Mesothelial cell of epicardium (in vitro differentiated cells): ENCODE measurements around the gene LNX2. TPM values are rescaled to one million over a fixed set of nuclear protein-coding genes. Genes with fewer than 3 reads are reported as not detected.

ENCODE experiments used
- DNase-seq, 2 experiments: peaks; one replicate each; pipeline ENCODE4 v3.0.0; 2021; ENCODE audit warnings: low spot score in 2 of 2; ENCODE audit not compliant: unreplicated experiment in 2 of 2
- H3K27ac Mint-ChIP-seq: 2 replicates; pipeline ENCODE4 v1.8.0; 2021; ENCODE audit warnings: mixed read lengths
- H3K27me3 Mint-ChIP-seq: 2 replicates; pipeline ENCODE4 v1.8.0; 2021; ENCODE audit warnings: low read depth, mixed read lengths
- H3K36me3 Mint-ChIP-seq: 2 replicates; pipeline ENCODE4 v1.8.0; 2021; ENCODE audit warnings: mixed read lengths
- H3K4me1 Mint-ChIP-seq: 2 replicates; pipeline ENCODE4 v1.8.0; 2021; ENCODE audit warnings: mixed read lengths
- H3K4me3 Mint-ChIP-seq: 2 replicates; pipeline ENCODE4 v1.8.0; 2021; ENCODE audit warnings: mild to moderate bottlenecking, moderate library complexity, mixed read lengths
- H3K9me3 Mint-ChIP-seq: 2 replicates; pipeline ENCODE4 v1.8.0; 2021; ENCODE audit warnings: mixed read lengths
- total RNA-seq: library from RNA; stranded (reverse); gene quantifications from 3 replicates; pipeline ENCODE4 v1.2.1, GENCODE V29; 2021
- TF ChIP-seq, protein P1 (sequence below): fragments of 200-600 bp; sonication (generic); IDR thresholded peaks from one replicate; pipeline ENCODE4 v1.5.0; 2021; ENCODE audit warnings: antibody characterized with exemption; ENCODE audit not compliant: unreplicated experiment

LNX2 gene
- total RNA-seq, 1 donor from 2014 or later = 13.6 TPM

GRCh38 chr13:27516103-27516502 is 104.2 kb downstream of the LNX2 start:
- Mint-ChIP-seq H3K4me3 (no peak overlapping the region), H3K9me3 (peaks cover 11% of the 10 kb centered on the region), H3K4me1 (no peaks in the 10 kb centered on the region), H3K27ac (no peak overlapping the region), H3K27me3 (peaks cover 61% of the 10 kb centered on the region), H3K36me3 (no peaks in the 10 kb centered on the region)
- TF ChIP-seq, protein P1, sequence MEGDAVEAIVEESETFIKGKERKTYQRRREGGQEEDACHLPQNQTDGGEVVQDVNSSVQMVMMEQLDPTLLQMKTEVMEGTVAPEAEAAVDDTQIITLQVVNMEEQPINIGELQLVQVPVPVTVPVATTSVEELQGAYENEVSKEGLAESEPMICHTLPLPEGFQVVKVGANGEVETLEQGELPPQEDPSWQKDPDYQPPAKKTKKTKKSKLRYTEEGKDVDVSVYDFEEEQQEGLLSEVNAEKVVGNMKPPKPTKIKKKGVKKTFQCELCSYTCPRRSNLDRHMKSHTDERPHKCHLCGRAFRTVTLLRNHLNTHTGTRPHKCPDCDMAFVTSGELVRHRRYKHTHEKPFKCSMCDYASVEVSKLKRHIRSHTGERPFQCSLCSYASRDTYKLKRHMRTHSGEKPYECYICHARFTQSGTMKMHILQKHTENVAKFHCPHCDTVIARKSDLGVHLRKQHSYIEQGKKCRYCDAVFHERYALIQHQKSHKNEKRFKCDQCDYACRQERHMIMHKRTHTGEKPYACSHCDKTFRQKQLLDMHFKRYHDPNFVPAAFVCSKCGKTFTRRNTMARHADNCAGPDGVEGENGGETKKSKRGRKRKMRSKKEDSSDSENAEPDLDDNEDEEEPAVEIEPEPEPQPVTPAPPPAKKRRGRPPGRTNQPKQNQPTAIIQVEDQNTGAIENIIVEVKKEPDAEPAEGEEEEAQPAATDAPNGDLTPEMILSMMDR = no peak
- no peak for DNase-seq

- Mint-ChIP-seq H3K4me3 (no peak overlapping the region), H3K27ac (no peak overlapping the region), H3K4me1 (peaks cover 17% of the 10 kb centered on the region), H3K36me3 (no peaks in the 10 kb centered on the region), H3K27me3 (peaks cover 62% of the 10 kb centered on the region), H3K9me3 (peaks cover 4% of the 10 kb centered on the region)
- no peak for DNase-seq
- TF ChIP-seq, protein P1 = no peak
Observed at GRCh38 chr13:27510082-27510481, 110.2 kb downstream of the LNX2 start.

- no peak overlapping the region for H3K27ac Mint-ChIP-seq
- H3K27me3 Mint-ChIP-seq = peaks cover 67% of the 10 kb centered on the region
- DNase-seq = no peak
- H3K36me3 Mint-ChIP-seq = no peaks in the 10 kb centered on the region
- TF ChIP-seq, protein P1 = no peak
- peaks cover 24% of the 10 kb centered on the region for H3K4me1 Mint-ChIP-seq
- H3K4me3 Mint-ChIP-seq = no peak overlapping the region
- H3K9me3 Mint-ChIP-seq = peaks cover 4% of the 10 kb centered on the region
Observed at GRCh38 chr13:27508802-27509201, 111.5 kb downstream of the LNX2 start.

DNA sequence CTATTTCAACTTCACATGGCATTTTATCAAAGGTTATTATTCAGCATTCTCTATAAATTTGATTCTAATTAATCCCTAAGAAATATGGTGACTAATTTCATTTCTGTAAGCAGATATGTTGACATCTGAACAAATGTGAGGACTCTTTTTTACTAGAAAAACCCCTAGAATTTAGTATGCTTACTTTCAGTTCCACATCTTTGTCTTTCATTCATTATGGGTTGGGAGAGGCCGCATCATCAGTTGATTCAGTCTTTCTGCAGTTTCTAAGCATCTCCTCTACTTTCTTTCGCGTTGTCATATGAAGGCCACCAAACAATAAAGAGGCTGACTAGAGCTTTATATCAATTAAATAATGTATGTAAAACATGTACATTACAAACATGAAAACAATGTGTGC is 114.5 kb downstream of the LNX2 start:
- Mint-ChIP-seq H3K27ac (peak overlapping the region; percentile 50), H3K4me3 (no peak overlapping the region), H3K4me1 (peaks cover 28% of the 10 kb centered on the region), H3K9me3 (no peaks in the 10 kb centered on the region), H3K36me3 (no peaks in the 10 kb centered on the region), H3K27me3 (peaks cover 66% of the 10 kb centered on the region)
- DNase-seq = no peak
- TF ChIP-seq, protein P1 = no peak

GRCh38 chr13:27504868-27505194 is 115.5 kb downstream of the LNX2 start:
- TF ChIP-seq, protein P1 = no peak
- H3K27ac Mint-ChIP-seq = no peak overlapping the region
- no peak for DNase-seq

GRCh38 chr13:27504128-27504867 is 116.0 kb downstream of the LNX2 start:
- Mint-ChIP-seq H3K4me3 (no peak overlapping the region), H3K27ac (no peak overlapping the region), H3K9me3 (no peaks in the 10 kb centered on the region), H3K27me3 (peaks cover 61% of the 10 kb centered on the region), H3K36me3 (no peaks in the 10 kb centered on the region), H3K4me1 (peaks cover 30% of the 10 kb centered on the region)
- DNase-seq = no peak
- TF ChIP-seq, protein P1 = no peak

More at GRCh38 chr13:27504868-27505194, 115.5 kb downstream of the LNX2 start:
- no peak overlapping the region for H3K4me3 Mint-ChIP-seq
- H3K27me3 Mint-ChIP-seq = peaks cover 61% of the 10 kb centered on the region
- no peaks in the 10 kb centered on the region for H3K9me3 Mint-ChIP-seq
- H3K4me1 Mint-ChIP-seq = peaks cover 30% of the 10 kb centered on the region
- no peaks in the 10 kb centered on the region for H3K36me3 Mint-ChIP-seq
